GF-D8 (cell line): Measurements from ENCODE around the gene TRPM2.

Source experiments
- DNase-seq: peaks from one replicate; lab custom pipeline; 2025; lab: John Stamatoyannopoulos, UW

The TRPM2 gene

GRCh38 chr21:44485254-44485793 is 131.9 kb downstream of the TRPM2 start:
- DNase-seq, result no peak

DNA sequence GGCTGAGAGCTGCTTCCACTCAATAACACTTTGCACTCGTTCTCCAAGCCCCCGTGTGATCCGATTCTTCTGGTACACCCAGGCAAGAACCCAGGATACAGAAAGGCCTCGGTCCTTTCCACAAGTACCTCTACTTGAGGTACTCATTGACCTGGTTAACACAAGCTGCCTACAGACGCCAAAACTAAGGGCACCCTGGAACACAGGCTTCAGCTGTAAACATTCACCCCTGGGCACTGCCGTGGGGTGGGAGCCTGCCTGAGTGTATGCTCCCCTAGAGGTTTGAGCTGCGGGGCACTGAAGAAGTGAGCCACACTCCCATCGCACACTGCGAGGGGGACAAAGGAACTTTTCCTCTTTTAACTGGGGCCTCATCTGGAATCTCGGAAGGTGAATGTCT is 132.4 kb downstream of the TRPM2 start:
- no peak for DNase-seq

DNA sequence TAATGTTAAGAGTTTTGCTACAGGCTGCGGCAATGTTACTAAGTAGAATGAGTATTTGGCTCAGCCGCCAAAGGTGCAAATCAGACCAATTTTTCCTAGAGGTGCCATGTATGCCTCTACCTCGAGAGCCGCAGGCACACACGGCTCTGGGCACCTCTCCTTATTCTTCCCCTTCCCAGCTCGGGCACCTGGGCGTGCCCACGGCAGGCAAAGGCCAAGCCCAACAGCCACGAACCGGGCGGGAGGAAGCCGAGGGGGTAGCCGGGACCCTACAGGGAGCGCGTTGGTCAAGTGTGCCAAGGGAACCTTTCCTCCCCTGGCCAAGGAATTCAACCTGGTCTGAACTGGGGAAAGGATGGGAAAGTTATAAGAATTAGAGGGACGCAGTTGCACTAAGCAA is 132.9 kb downstream of the TRPM2 start:
- DNase-seq, result no peak

DNA sequence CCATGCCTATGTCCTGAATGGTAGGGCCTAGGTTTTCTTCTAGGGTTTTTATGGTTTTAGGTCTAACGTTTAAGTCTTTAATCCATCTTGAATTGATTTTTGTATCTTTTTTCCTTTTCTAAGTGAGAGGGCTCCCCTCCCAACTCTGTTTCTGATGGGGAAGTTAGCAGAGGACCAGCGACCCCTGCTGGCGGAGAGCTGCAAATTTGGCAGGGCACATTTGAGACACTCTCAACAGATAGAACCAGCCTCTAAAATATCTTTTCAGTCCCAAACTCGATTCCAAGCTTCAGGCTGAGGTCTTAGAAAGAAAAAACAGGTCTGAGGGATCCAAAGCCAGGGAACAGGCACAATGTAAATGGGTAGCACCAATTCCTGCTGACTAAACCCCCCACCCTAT is 134.4 kb downstream of the TRPM2 start:
- no peak for DNase-seq

GRCh38 chr21:44489962-44490361 is 136.5 kb downstream of the TRPM2 start:
- DNase-seq, result no peak

- DNase-seq, result no peak
Observed at GRCh38 chr21:44490405-44490804, 137.0 kb downstream of the TRPM2 start.

DNA sequence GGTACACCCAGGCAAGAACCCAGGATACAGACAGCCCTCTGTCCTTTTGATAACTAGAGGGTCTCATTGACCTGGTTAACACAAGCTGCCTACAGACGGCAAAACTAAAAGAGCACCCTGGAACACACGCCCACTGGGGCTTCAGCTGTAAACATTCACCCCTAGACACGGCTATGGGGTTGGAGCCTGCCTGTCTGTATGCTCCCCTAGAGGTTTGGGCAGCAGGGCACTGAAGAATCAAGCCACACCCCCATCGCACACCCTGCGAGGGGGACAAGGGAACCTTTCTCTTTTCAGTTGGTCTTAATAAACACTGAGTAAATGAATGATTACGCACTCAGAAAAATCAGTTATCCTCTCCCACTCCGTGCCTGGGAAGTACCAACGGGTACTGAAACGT is 137.4 kb downstream of the TRPM2 start:
- no peak for DNase-seq
